Stomach (tissue), 9 donors: Measurements from ENCODE around the gene COX7B2. TPM values are rescaled to one million over a fixed set of nuclear protein-coding genes. Genes with fewer than 3 reads are reported as not detected.

Source experiments
- DNase-seq, 2 donors: peaks; one replicate each; pipeline versions ENCODE4 v3.0.0 to v3.0.0-alpha.2; 2013 to 2019
- H3K27ac ChIP-seq, 5 donors: fragments of 200-600 bp in 4 of 5; sonication (generic) in 4 of 5; one replicate each; pipeline ENCODE4 v1.5.1; 2013 to 2019; ENCODE audit warnings: mild to moderate bottlenecking in 1 of 5, moderate library complexity in 1 of 5
- H3K27me3 ChIP-seq, 3 donors: fragments of 200-600 bp; sonication (generic); one replicate each; pipeline ENCODE4 v1.5.1; 2017 to 2019; ENCODE audit warnings: mixed run types in 1 of 3
- H3K36me3 ChIP-seq, 4 donors: fragments of 200-600 bp; sonication (generic); 1 replicate in 3 of 4; 2 replicates in 1 of 4; pipeline ENCODE4 v1.5.1; 2016 to 2019
- H3K4me1 ChIP-seq, 4 donors: fragments of 200-600 bp; sonication (generic); one replicate each; pipeline ENCODE4 v1.5.1; 2016 to 2019
- H3K4me3 ChIP-seq, 4 donors: fragments of 200-600 bp; sonication (generic) in 3 of 4; one replicate each; pipeline ENCODE4 v1.5.1; 2016 to 2019; ENCODE audit warnings: mild to moderate bottlenecking in 1 of 4
- H3K9me3 ChIP-seq, 4 donors: fragments of 200-600 bp; sonication (generic); one replicate each; pipeline ENCODE4 v1.5.1; 2016 to 2019
- EP300 ChIP-seq: sonication (generic); formaldehyde crosslinking; IDR thresholded peaks from one replicate; pipeline ENCODE4 v1.6.1; 2017; ENCODE audit warnings: antibody characterized with exemption
- POLR2A ChIP-seq, 4 donors: fragments of 450-650 bp; IDR thresholded peaks; one replicate each; pipeline ENCODE4 v1.6.1; 2016; ENCODE audit warnings: antibody characterized with exemption in 4 of 4, control low read depth in 2 of 4, mild to moderate bottlenecking in 1 of 4, moderate library complexity in 1 of 4
- POLR2AphosphoS5 ChIP-seq, 3 donors: sonication (generic); formaldehyde crosslinking; IDR thresholded peaks; one replicate each; pipeline ENCODE4 v1.6.1; 2016; ENCODE audit warnings: antibody characterized with exemption in 3 of 3
- WGBS, 5 donors: extraction: QIAGEN DNeasy Blood & Tissue Kit in 3 of 5; methylation state at CpG; one replicate each; pipeline versions ENCODE4 v1.1.5 to v1.1.7; 2013 to 2018; 5-methylcytosine and 5-hydroxymethylcytosine counted together
- intact Hi-C: fragments of 100-400 bp; cut with DNase I; formaldehyde crosslinking; loops from one replicate; pipeline ENCODE4 v1.15.1; 2023; ENCODE audit warnings: low total_unique reads
- polyA plus RNA-seq, 3 donors: library from polyadenylated mRNA; stranded (reverse); fragments of 200-250 nt; gene quantifications; one replicate each; pipeline ENCODE4 v1.2.3, GENCODE V29; 2013
- total RNA-seq, 5 donors: library from RNA; depleted of rRNA; stranded (reverse); fragments of >200 nt; gene quantifications; one replicate each; pipeline versions ENCODE4 v1.1.0 to v1.2.3, GENCODE V29; 2014 to 2016
- TF ChIP-seq, protein P1 (sequence below), 7 experiments: fragments of 450-650 bp in 4 of 7; fragments of 200-600 bp in 3 of 7; sonication (generic) in 3 of 7; IDR thresholded peaks; one replicate each; pipeline ENCODE4 v1.5.1; 2016 to 2019; ENCODE audit warnings: antibody characterized with exemption in 7 of 7, control low read depth in 2 of 7, mild to moderate bottlenecking in 1 of 7
- donor health status: healthy with polysubstance abuse.
- donor health status: Bipolar disorder and iron deficiency.
- donor health status: healthy.

Gene COX7B2
- total and polyA plus RNA-seq, 8 donors, result not detected

DNA sequence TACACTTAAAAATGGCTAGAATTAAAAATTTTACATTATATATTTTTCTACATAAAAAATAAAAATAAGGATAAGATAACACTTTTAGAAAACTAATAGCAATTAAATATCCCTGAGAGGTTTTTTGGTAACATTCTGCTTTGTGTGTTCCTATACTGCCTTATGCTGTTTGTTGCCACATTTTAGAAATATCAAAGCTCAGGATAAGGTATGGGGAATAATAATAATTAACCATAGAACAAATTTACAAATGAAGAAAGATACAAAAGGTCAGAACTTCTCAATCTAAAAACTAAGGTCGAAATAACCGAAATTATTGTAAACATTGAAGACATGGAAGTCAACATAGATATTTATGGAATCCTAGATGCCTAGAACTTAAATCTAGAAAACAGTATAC, 71.4 kb downstream of the COX7B2 start:
- no peak overlapping the region for H3K27ac ChIP-seq
- DNase-seq, result no peak

DNA sequence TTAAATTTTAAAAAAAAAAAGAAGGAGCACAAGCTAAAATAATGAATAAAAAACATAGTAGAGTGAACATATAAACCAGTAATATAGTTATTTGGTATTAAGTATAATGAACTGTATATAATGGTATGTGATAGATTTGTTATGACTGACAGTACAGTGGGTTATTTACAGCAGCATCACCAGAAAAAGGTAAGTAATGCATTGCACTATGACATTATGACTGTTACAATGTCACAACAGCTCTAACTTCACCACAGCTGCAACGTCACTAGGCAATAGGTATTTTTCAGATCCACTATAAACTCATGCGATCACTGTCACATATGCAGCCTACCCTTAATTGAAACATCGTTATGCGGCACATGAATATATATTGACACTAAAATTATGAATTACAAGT, 72.5 kb downstream of the COX7B2 start:
- no peaks in the 10 kb centered on the region for H3K4me1 ChIP-seq
- no peak overlapping the region for H3K4me3 ChIP-seq
- TF ChIP-seq EP300 (no peak), POLR2A (IDR thresholded peaks at IDR 0.05) (no peak), POLR2AphosphoS5 (IDR thresholded peaks at IDR 0.05) (no peak)
- TF ChIP-seq, protein P1, sequence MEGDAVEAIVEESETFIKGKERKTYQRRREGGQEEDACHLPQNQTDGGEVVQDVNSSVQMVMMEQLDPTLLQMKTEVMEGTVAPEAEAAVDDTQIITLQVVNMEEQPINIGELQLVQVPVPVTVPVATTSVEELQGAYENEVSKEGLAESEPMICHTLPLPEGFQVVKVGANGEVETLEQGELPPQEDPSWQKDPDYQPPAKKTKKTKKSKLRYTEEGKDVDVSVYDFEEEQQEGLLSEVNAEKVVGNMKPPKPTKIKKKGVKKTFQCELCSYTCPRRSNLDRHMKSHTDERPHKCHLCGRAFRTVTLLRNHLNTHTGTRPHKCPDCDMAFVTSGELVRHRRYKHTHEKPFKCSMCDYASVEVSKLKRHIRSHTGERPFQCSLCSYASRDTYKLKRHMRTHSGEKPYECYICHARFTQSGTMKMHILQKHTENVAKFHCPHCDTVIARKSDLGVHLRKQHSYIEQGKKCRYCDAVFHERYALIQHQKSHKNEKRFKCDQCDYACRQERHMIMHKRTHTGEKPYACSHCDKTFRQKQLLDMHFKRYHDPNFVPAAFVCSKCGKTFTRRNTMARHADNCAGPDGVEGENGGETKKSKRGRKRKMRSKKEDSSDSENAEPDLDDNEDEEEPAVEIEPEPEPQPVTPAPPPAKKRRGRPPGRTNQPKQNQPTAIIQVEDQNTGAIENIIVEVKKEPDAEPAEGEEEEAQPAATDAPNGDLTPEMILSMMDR (IDR thresholded peaks at IDR 0.05), result no peak
- H3K27ac ChIP-seq, result no peak overlapping the region
- no peaks in the 10 kb centered on the region for H3K27me3 ChIP-seq
- H3K36me3 ChIP-seq, result no peaks in the 10 kb centered on the region
- H3K9me3 ChIP-seq, result no peaks in the 10 kb centered on the region
- no peak for DNase-seq
- intact Hi-C loops, result no loop called here
- 91 to 99% (median 97%) methylated on average over 4 of the region's 4 CpGs for WGBS, 5 donors

More for the DNA sequence above, 71.4 kb downstream of the COX7B2 start:
- no peaks in the 10 kb centered on the region for H3K27me3 ChIP-seq
- TF ChIP-seq, protein P1 (IDR thresholded peaks at IDR 0.05), result no peak
- no peak for TF ChIP-seq POLR2A (IDR thresholded peaks at IDR 0.05)
- TF ChIP-seq POLR2AphosphoS5 (IDR thresholded peaks at IDR 0.05), result no peak
- no peak for TF ChIP-seq EP300
- H3K9me3 ChIP-seq, result no peaks in the 10 kb centered on the region
- H3K36me3 ChIP-seq, result no peaks in the 10 kb centered on the region
- H3K4me3 ChIP-seq, result no peak overlapping the region
- WGBS, 5 donors, result 25 to 51% (median 43%) methylated on average over 2 of the region's 2 CpGs
- intact Hi-C loops, result no loop called here
- H3K4me1 ChIP-seq, result no peaks in the 10 kb centered on the region

DNA sequence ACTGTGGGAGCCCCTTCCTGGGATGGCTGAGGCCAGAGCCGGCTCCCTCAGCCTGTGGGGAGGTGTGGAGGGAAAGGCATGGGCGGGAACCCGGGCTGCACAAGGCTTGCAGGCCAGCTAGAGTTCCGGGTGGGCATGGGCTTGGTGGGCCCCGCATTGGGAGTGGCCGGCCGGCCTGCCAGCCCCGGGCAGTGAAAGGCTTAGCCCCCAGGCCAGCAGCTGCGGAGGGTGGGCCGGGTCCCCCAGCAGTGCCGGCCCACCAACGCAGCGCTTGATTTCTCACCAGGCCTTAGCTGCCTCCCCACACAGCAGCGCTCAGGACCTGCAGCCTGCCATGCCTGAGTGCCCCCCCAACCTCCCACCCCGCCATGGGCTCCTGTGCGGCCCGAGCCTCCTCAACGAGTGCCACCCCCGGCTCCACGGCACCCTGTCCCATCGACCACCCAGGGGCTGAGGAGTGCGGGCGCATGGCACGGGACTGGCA, 78.0 kb downstream of the COX7B2 start:
- Histone ChIP-seq H3K27me3 (no peaks in the 10 kb centered on the region), H3K27ac (no peak overlapping the region), H3K4me3 (no peak overlapping the region), H3K9me3 (no peaks in the 10 kb centered on the region), H3K36me3 (no peaks in the 10 kb centered on the region), H3K4me1 (no peaks in the 10 kb centered on the region)
- TF ChIP-seq POLR2AphosphoS5 (IDR thresholded peaks at IDR 0.05) (no peak), POLR2A (IDR thresholded peaks at IDR 0.05) (no peak), EP300 (no peak)
- TF ChIP-seq, protein P1 (IDR thresholded peaks at IDR 0.05), result no peak
- no peak for DNase-seq
- intact Hi-C loops, result no loop called here
- WGBS, 5 donors, result 94 to 96% (median 96%) methylated on average over 21 to 24 of the region's 24 CpGs

DNA sequence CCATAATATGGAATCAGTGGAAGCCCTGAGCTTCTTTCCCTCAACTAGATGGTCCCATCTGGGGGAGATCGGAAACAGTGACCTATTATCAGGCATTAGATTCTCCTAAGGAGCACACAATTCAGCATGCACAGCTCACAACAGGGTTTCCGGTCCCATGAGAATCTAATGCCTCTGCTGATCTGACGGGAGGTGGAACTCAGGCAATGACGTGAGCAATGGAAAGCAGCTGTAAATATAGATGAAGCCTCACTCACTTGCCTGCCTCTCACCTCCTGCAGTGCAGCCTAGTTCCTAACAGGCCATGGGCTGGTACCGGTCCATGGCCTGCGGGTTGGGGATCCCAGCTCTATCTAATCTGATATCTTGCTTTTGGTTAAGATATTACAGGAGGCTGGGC, 88.9 kb downstream of the COX7B2 start:
- 87 to 95% (median 89%) methylated on average over 6 of the region's 6 CpGs for WGBS, 5 donors
- Histone ChIP-seq H3K4me1 (no peaks in the 10 kb centered on the region), H3K4me3 (no peak overlapping the region), H3K27ac (no peak overlapping the region), H3K36me3 (no peaks in the 10 kb centered on the region), H3K27me3 (no peaks in the 10 kb centered on the region), H3K9me3 (peaks cover 0 to 5% (median under 1%) of the 10 kb centered on the region in 4 donors)
- intact Hi-C loops, result no loop called here
- TF ChIP-seq POLR2AphosphoS5 (IDR thresholded peaks at IDR 0.05), result no peak
- no peak for TF ChIP-seq POLR2A (IDR thresholded peaks at IDR 0.05)
- no peak for TF ChIP-seq EP300
- TF ChIP-seq, protein P1 (IDR thresholded peaks at IDR 0.05), result no peak
- no peak for DNase-seq
